Gastroesophageal sphincter (tissue), 4 donors: ENCODE measurements around the gene CYSTM1. TPM values are rescaled to one million over a fixed set of nuclear protein-coding genes. Genes with fewer than 3 reads are reported as not detected.

Source experiments
- ATAC-seq: fragments of 150-250 bp; one replicate; pipeline ENCODE4 v1.9.1; 2016; ENCODE audit warnings: mild to moderate bottlenecking, moderate library complexity
- H3K27ac ChIP-seq, 4 donors: fragments of 200-600 bp; sonication (generic) in 3 of 4; 1 replicate in 3 of 4; 2 replicates in 1 of 4; pipeline ENCODE4 v1.5.1; 2016 to 2019
- H3K27me3 ChIP-seq: fragments of 200-600 bp; sonication (generic); one replicate; pipeline ENCODE4 v1.5.1; 2019
- H3K36me3 ChIP-seq, 2 donors: fragments of 200-600 bp; sonication (generic); one replicate each; pipeline ENCODE4 v1.5.1; 2019; ENCODE audit warnings: control low read depth in 1 of 2
- H3K4me1 ChIP-seq, 3 donors: fragments of 200-600 bp; sonication (generic); 1 replicate in 2 of 3; 2 replicates in 1 of 3; pipeline ENCODE4 v1.5.1; 2016 to 2019; ENCODE audit warnings: control low read depth in 2 of 3
- H3K4me3 ChIP-seq, 2 donors: fragments of 200-600 bp; sonication (generic); one replicate each; pipeline ENCODE4 v1.5.1; 2019; ENCODE audit warnings: mild to moderate bottlenecking in 1 of 2, moderate library complexity in 1 of 2
- H3K9me3 ChIP-seq, 3 donors: fragments of 200-600 bp; sonication (generic); one replicate each; pipeline ENCODE4 v1.5.1; 2017 to 2019; ENCODE audit warnings: control low read depth in 2 of 3
- CTCF ChIP-seq, 4 experiments: fragments of 200-600 bp in 2 of 4; fragments of 450-650 bp in 2 of 4; sonication (generic) in 1 of 4; IDR thresholded peaks; one replicate each; pipeline ENCODE4 v1.5.1; 2017 to 2019; ENCODE audit warnings: antibody characterized with exemption in 4 of 4, mild to moderate bottlenecking in 2 of 4, moderate library complexity in 2 of 4
- EP300 ChIP-seq: sonication (generic); formaldehyde crosslinking; IDR thresholded peaks from one replicate; pipeline ENCODE4 v1.6.1; 2017; ENCODE audit warnings: antibody characterized with exemption, mild to moderate bottlenecking
- POLR2A ChIP-seq, 2 donors: fragments of 450-650 bp; IDR thresholded peaks; one replicate each; pipeline ENCODE4 v1.6.1; 2017; ENCODE audit warnings: antibody characterized with exemption in 2 of 2, mild to moderate bottlenecking in 2 of 2, moderate library complexity in 1 of 2
- POLR2AphosphoS5 ChIP-seq: sonication (generic); formaldehyde crosslinking; IDR thresholded peaks from one replicate; pipeline ENCODE4 v1.6.1; 2017; ENCODE audit warnings: antibody characterized with exemption
- WGBS, 2 donors: methylation state at CpG; one replicate each; pipeline ENCODE4 v1.1.5; 2018; ENCODE audit warnings: low coverage in 1 of 2; 5-methylcytosine and 5-hydroxymethylcytosine counted together
- total RNA-seq, 4 donors: library from RNA; depleted of rRNA; stranded (reverse); fragments of >200 nt; gene quantifications; one replicate each; pipeline ENCODE4 v1.1.0, GENCODE V29; 2016

The CYSTM1 gene
- total RNA-seq, 4 donors from 2014 or later, result 41.6 to 102 (median 62.3) TPM

- Histone ChIP-seq H3K36me3 (peaks cover 0 to 8% of the 10 kb centered on the region in 2 donors), H3K4me3 (no peak overlapping the region), H3K27ac (peak overlapping the region; percentile 20 to 71 (median 62)), H3K4me1 (peaks cover 7 to 23% (median 7%) of the 10 kb centered on the region in 3 donors), H3K27me3 (no peaks in the 10 kb centered on the region), H3K9me3 (no peaks in the 10 kb centered on the region)
- WGBS, 2 donors, result 12 to 28% methylated on average over 7 to 8 of the region's 8 CpGs
- TF ChIP-seq CTCF (IDR thresholded peaks at IDR 0.05) (peak in 1 of 4 experiments; percentile 32), POLR2AphosphoS5 (peak; percentile 26), POLR2A (IDR thresholded peaks at IDR 0.05) (no peak)
- ATAC-seq, result peak; percentile 93
Observed at GRCh38 chr5:140261403-140262171, 86.6 kb downstream of the CYSTM1 start.

GRCh38 chr5:140262221-140262620 lies 87.2 kb downstream of the CYSTM1 start:
- peaks cover 7 to 28% (median 7%) of the 10 kb centered on the region in 3 donors for H3K4me1 ChIP-seq
- no peak for ATAC-seq
- peak overlapping the region in 3 of 4 donors; percentile 57 to 71 (median 68) for H3K27ac ChIP-seq
- H3K4me3 ChIP-seq, result no peak overlapping the region
- H3K9me3 ChIP-seq, result no peaks in the 10 kb centered on the region
- WGBS, 2 donors, result 88% methylated on average over 2 of the region's 3 CpGs; no CpG with 5 or more reads in 1 of the 2 donors
- peaks cover 0 to 8% of the 10 kb centered on the region in 2 donors for H3K36me3 ChIP-seq
- TF ChIP-seq EP300 (no peak), POLR2AphosphoS5 (no peak), CTCF (IDR thresholded peaks at IDR 0.05) (no peak), POLR2A (IDR thresholded peaks at IDR 0.05) (no peak)
- no peaks in the 10 kb centered on the region for H3K27me3 ChIP-seq

GRCh38 chr5:140262839-140263238 lies 87.9 kb downstream of the CYSTM1 start:
- Histone ChIP-seq H3K27ac (no peak overlapping the region), H3K27me3 (no peaks in the 10 kb centered on the region), H3K36me3 (peaks cover 0 to 8% of the 10 kb centered on the region in 2 donors), H3K4me3 (no peak overlapping the region), H3K4me1 (peaks cover 7 to 34% (median 7%) of the 10 kb centered on the region in 3 donors), H3K9me3 (no peaks in the 10 kb centered on the region)
- ATAC-seq, result no peak
- no peak for TF ChIP-seq EP300
- TF ChIP-seq POLR2A (IDR thresholded peaks at IDR 0.05), result no peak
- no peak for TF ChIP-seq POLR2AphosphoS5
- TF ChIP-seq CTCF (IDR thresholded peaks at IDR 0.05), result no peak
- 63 to 76% methylated on average over 3 of the region's 3 CpGs for WGBS, 2 donors

GRCh38 chr5:140265845-140266244 lies 90.9 kb downstream of the CYSTM1 start:
- Histone ChIP-seq H3K4me3 (no peak overlapping the region), H3K27ac (no peak overlapping the region), H3K27me3 (no peaks in the 10 kb centered on the region), H3K4me1 (peaks cover 7 to 35% (median 7%) of the 10 kb centered on the region in 3 donors), H3K9me3 (no peaks in the 10 kb centered on the region), H3K36me3 (no peaks in the 10 kb centered on the region)
- 100% methylated on average over 1 of the region's 1 CpG; no CpG with 5 or more reads in 1 of the 2 donors for WGBS, 2 donors
- ATAC-seq, result no peak
- no peak for TF ChIP-seq EP300
- TF ChIP-seq CTCF (IDR thresholded peaks at IDR 0.05), result no peak
- no peak for TF ChIP-seq POLR2A (IDR thresholded peaks at IDR 0.05)
- no peak for TF ChIP-seq POLR2AphosphoS5
